Body of pancreas (tissue), 4 donors: ENCODE data around the gene NBPF12.
"Not testable (repeated sequence)": the region's sequence is repeated elsewhere in the genome, so short reads cannot be mapped to it uniquely, and the experiment has no call there.

Source experiments
- POLR2A ChIP-seq, 3 donors: fragments of 450-650 bp; IDR thresholded peaks; one replicate each; pipeline ENCODE4 v1.6.1; 2016; ENCODE audit warnings: antibody characterized with exemption in 3 of 3, mild to moderate bottlenecking in 2 of 3
- TF ChIP-seq, protein P1 (sequence below), 7 experiments: fragments of 450-650 bp in 4 of 7; fragments of 200-600 bp in 3 of 7; sonication (generic) in 3 of 7; IDR thresholded peaks; one replicate each; pipeline ENCODE4 v1.5.1; 2016 to 2019; ENCODE audit warnings: antibody characterized with exemption in 7 of 7

- TF ChIP-seq, protein P1, sequence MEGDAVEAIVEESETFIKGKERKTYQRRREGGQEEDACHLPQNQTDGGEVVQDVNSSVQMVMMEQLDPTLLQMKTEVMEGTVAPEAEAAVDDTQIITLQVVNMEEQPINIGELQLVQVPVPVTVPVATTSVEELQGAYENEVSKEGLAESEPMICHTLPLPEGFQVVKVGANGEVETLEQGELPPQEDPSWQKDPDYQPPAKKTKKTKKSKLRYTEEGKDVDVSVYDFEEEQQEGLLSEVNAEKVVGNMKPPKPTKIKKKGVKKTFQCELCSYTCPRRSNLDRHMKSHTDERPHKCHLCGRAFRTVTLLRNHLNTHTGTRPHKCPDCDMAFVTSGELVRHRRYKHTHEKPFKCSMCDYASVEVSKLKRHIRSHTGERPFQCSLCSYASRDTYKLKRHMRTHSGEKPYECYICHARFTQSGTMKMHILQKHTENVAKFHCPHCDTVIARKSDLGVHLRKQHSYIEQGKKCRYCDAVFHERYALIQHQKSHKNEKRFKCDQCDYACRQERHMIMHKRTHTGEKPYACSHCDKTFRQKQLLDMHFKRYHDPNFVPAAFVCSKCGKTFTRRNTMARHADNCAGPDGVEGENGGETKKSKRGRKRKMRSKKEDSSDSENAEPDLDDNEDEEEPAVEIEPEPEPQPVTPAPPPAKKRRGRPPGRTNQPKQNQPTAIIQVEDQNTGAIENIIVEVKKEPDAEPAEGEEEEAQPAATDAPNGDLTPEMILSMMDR (IDR thresholded peaks at IDR 0.05), result not testable (repeated sequence)
- not testable (repeated sequence) for TF ChIP-seq POLR2A (IDR thresholded peaks at IDR 0.05)
These were observed 45.8 kb upstream of the NBPF12 start for GRCh38 chr1:146892331-146892730.
